H1 (cell line): ENCODE results near the gene NRM. TPM values are rescaled to one million over a fixed set of nuclear protein-coding genes. Genes with fewer than 3 reads are reported as not detected.
"Not testable (repeated sequence)": the region's sequence is repeated elsewhere in the genome, so short reads cannot be mapped to it uniquely, and the experiment has no call there.

ENCODE experiments used
- CTCF ChIA-PET: fragments of 300-600 bp; sonication (Branson Sonifier 250); formaldehyde crosslinking; loops from one replicate; lab custom pipeline; 2021; ENCODE audit not compliant: partially characterized antibody; lab: Charles Lee
- POLR2A ChIA-PET: fragments of 300-600 bp; sonication (Branson Sonifier 250); formaldehyde crosslinking; loops from one replicate; lab custom pipeline; 2021; ENCODE audit warnings: inconsistent platforms; ENCODE audit not compliant: partially characterized antibody; lab: Charles Lee
- DNase-seq, 2 experiments: peaks; one replicate each; pipeline versions ENCODE4 v3.0.0 to v3.0.0-alpha.2; 2010 to 2022; ENCODE audit warnings: low spot score in 2 of 2, low read depth in 1 of 2, mixed read lengths in 1 of 2
- FAIRE-seq: peaks from 2 replicates; lab custom pipeline; 2011; peaks lifted over from hg19 to GRCh38; lab: Jason Lieb, UNC
- H2AFZ ChIP-seq: 2 replicates; pipeline ENCODE4 v1.8.1; 2012; ENCODE audit warnings: low read length, inconsistent platforms
- H2AK5ac ChIP-seq: 2 replicates; pipeline ENCODE4 v1.6.1; 2013; ENCODE audit warnings: low read depth, low read length
- H2BK120ac ChIP-seq: replicated peaks from 2 replicates; pipeline ENCODE3; 2013; ENCODE audit warnings: low read depth, low read length, inconsistent platforms
- H2BK12ac ChIP-seq: 2 replicates; pipeline ENCODE4 v1.6.1; 2013; ENCODE audit warnings: low read depth, low read length
- H2BK15ac ChIP-seq: 2 replicates; pipeline ENCODE4 v1.6.1; 2013; ENCODE audit warnings: low read length
- H2BK20ac ChIP-seq: 2 replicates; pipeline ENCODE4 v1.6.1; 2013; ENCODE audit warnings: low read length
- H2BK5ac ChIP-seq: 2 replicates; pipeline ENCODE4 v1.6.1; 2013; ENCODE audit warnings: low read depth, low read length
- H3K14ac ChIP-seq: 2 replicates; pipeline ENCODE4 v1.6.1; 2013; ENCODE audit warnings: inconsistent platforms; ENCODE audit not compliant: insufficient read length
- H3K18ac ChIP-seq: 2 replicates; pipeline ENCODE4 v1.6.1; 2013; ENCODE audit warnings: low read length; ENCODE audit errors: extremely low read depth
- H3K23ac ChIP-seq: 2 replicates; pipeline ENCODE4 v1.6.1; 2013; ENCODE audit warnings: inconsistent platforms; ENCODE audit not compliant: insufficient read length
- H3K23me2 ChIP-seq: 2 replicates; pipeline ENCODE4 v1.6.1; 2013; ENCODE audit warnings: low read depth, low read length
- H3K27ac ChIP-seq: 2 replicates; pipeline ENCODE4 v1.6.1; 2011; ENCODE audit warnings: low read depth, low read length, inconsistent platforms
- H3K27me3 ChIP-seq, 4 experiments: replicated peaks in 1 of 4; 1 replicate in 1 of 4; 2 replicates in 3 of 4; pipeline versions ENCODE4 v1.6.1 to v1.8.1; 2011 to 2013; ENCODE audit warnings: low read length in 3 of 4, mild to moderate bottlenecking in 3 of 4, inconsistent platforms in 2 of 4, mixed read lengths in 2 of 4, moderate library complexity in 1 of 4; ENCODE audit not compliant: control insufficient read depth in 3 of 4, insufficient read depth in 3 of 4; ENCODE audit errors: extremely low read depth in 1 of 4
- H3K36me3 ChIP-seq, 4 experiments: 2 replicates each; pipeline versions ENCODE4 v1.6.1 to v1.8.1; 2011 to 2013; ENCODE audit warnings: mild to moderate bottlenecking in 4 of 4, low read length in 3 of 4, moderate library complexity in 2 of 4, control low read depth in 1 of 4, inconsistent platforms in 1 of 4; ENCODE audit not compliant: insufficient read depth in 4 of 4, control insufficient read depth in 2 of 4
- H3K4ac ChIP-seq: replicated peaks from 2 replicates; pipeline ENCODE3; 2013; ENCODE audit warnings: low read length, low read depth, mixed read lengths, inconsistent platforms; ENCODE audit not compliant: insufficient read length
- H3K4me1 ChIP-seq, 4 experiments: replicated peaks in 1 of 4; 1 replicate in 1 of 4; 2 replicates in 3 of 4; pipeline versions ENCODE4 v1.6.1 to v1.8.1; 2011 to 2013; ENCODE audit warnings: low read length in 3 of 4, inconsistent platforms in 2 of 4, mixed read lengths in 1 of 4; ENCODE audit not compliant: insufficient read depth in 4 of 4, control insufficient read depth in 3 of 4
- H3K4me2 ChIP-seq, 2 experiments: 2 replicates each; pipeline versions ENCODE4 v1.6.1 to v1.8.1; 2011 to 2013; ENCODE audit warnings: low read depth in 2 of 2, low read length in 2 of 2, control low read depth in 1 of 2, inconsistent platforms in 1 of 2, mild to moderate bottlenecking in 1 of 2; ENCODE audit not compliant: insufficient read depth in 1 of 2
- H3K4me3 ChIP-seq, 4 experiments: fragments of 200-600, 300-600 bp in 1 of 4; sonication (generic), shearing (Covaris generic), sonication (Bioruptor Twin) in 1 of 4; 2 replicates each; pipeline versions ENCODE4 v1.5.1 to v1.8.1; 2011 to 2016; ENCODE audit warnings: low read length in 4 of 4, low read depth in 3 of 4, control low read depth in 2 of 4, inconsistent platforms in 2 of 4, mild to moderate bottlenecking in 2 of 4, mixed read lengths in 1 of 4, moderate library complexity in 1 of 4; ENCODE audit not compliant: insufficient read depth in 2 of 4; ENCODE audit errors: extremely low read depth in 1 of 4
- H3K56ac ChIP-seq: replicated peaks from 2 replicates; pipeline ENCODE3; 2013; ENCODE audit warnings: low read depth, mild to moderate bottlenecking, mixed read lengths, low read length, inconsistent platforms; ENCODE audit not compliant: insufficient read length
- H3K79me1 ChIP-seq: 2 replicates; pipeline ENCODE4 v1.6.1; 2013; ENCODE audit warnings: low read depth, low read length, control low read depth
- H3K79me2 ChIP-seq, 2 experiments: 2 replicates each; pipeline versions ENCODE4 v1.6.1 to v1.8.1; 2012 to 2013; ENCODE audit warnings: low read length in 2 of 2, mild to moderate bottlenecking in 2 of 2, inconsistent platforms in 1 of 2; ENCODE audit not compliant: insufficient read depth in 2 of 2, control insufficient read depth in 1 of 2
- H3K9ac ChIP-seq, 4 experiments: replicated peaks in 1 of 4; 1 replicate in 1 of 4; 2 replicates in 3 of 4; pipeline versions ENCODE4 v1.6.1 to v1.8.1; 2011 to 2013; ENCODE audit warnings: low read depth in 3 of 4, low read length in 3 of 4, control low read depth in 2 of 4, mild to moderate bottlenecking in 2 of 4, moderate library complexity in 2 of 4, inconsistent platforms in 1 of 4; ENCODE audit errors: extremely low read depth in 1 of 4
- H3K9me3 ChIP-seq, 2 experiments: 2 replicates each; pipeline versions ENCODE4 v1.6.1 to v1.8.1; 2012 to 2013; ENCODE audit warnings: mild to moderate bottlenecking in 2 of 2, moderate library complexity in 2 of 2, control low read depth in 1 of 2, inconsistent platforms in 1 of 2, low read depth in 1 of 2, low read length in 1 of 2, mixed read lengths in 1 of 2; ENCODE audit not compliant: insufficient read depth in 2 of 2
- H4K20me1 ChIP-seq, 2 experiments: replicated peaks in 1 of 2; 2 replicates each; pipeline versions ENCODE3 to v1.8.1; 2011 to 2013; ENCODE audit warnings: inconsistent platforms in 2 of 2, low read length in 2 of 2, mild to moderate bottlenecking in 1 of 2; ENCODE audit not compliant: insufficient read depth in 2 of 2, control insufficient read depth in 1 of 2
- H4K5ac ChIP-seq: 2 replicates; pipeline ENCODE4 v1.6.1; 2013; ENCODE audit warnings: low read length, low read depth, mixed read lengths, inconsistent platforms; ENCODE audit not compliant: insufficient read length
- H4K8ac ChIP-seq: 2 replicates; pipeline ENCODE4 v1.8.0; 2013; ENCODE audit warnings: mild to moderate bottlenecking, moderate library complexity, low read length, inconsistent platforms; ENCODE audit not compliant: insufficient read depth; ENCODE audit errors: extremely low read depth
- H4K91ac ChIP-seq: replicated peaks from 2 replicates; pipeline ENCODE3; 2013; ENCODE audit warnings: low read length, mixed read lengths, inconsistent platforms; ENCODE audit not compliant: insufficient read length
- WGBS, 2 experiments: shearing (Covaris generic) in 1 of 2; methylation state at CpG; one replicate each; pipeline versions ENCODE4 v1.1.6 to v1.1.7; 2013 to 2015; ENCODE audit warnings: low lambda C conversion rate in 2 of 2, mixed read lengths in 2 of 2, inconsistent platforms in 1 of 2, low coverage in 1 of 2, missing lambda C conversion rate in 1 of 2; ENCODE audit not compliant: insufficient replicate concordance in 2 of 2, insufficient coverage in 1 of 2, insufficient read length in 1 of 2; ENCODE audit errors: extremely low coverage in 1 of 2, missing lambda C conversion rate in 1 of 2; 5-methylcytosine and 5-hydroxymethylcytosine counted together
- polyA plus RNA-seq, 7 experiments: library from polyadenylated mRNA; depleted of rRNA in 3 of 7; stranded (reverse) in 5 of 7; unstranded in 2 of 7; fragments of >200 nt in 5 of 7; fragments of 200-250 nt in 2 of 7; gene quantifications; 1 replicate in 5 of 7; 2 replicates in 1 of 7; 4 replicates in 1 of 7; pipeline versions ENCODE4 v1.2.1 to v1.2.3, GENCODE V29; 2011 to 2013; ENCODE audit warnings: missing spikeins in 2 of 7, mixed read lengths in 2 of 7
- total RNA-seq: library from RNA; stranded (reverse); fragmentation: NEBNext Ultra II Directional; extraction: Animal tissue kit (Norgen Biotek cat#: 25700); gene quantifications from 2 replicates; pipeline ENCODE4 v1.2.1, GENCODE V29; 2021

NRM gene
- total and polyA plus RNA-seq, 2 of the 8 experiments (the other 6 are each of a cell fraction or from before 2014, with no cell fraction given): 27.3 to 50.4 TPM

GRCh38 chr6:30657922-30658321, 32.9 kb downstream of the NRM start:
- not testable (repeated sequence) for H3K79me1 ChIP-seq, H3K4ac ChIP-seq, H3K9ac ChIP-seq, H2AK5ac ChIP-seq, H3K4me2 ChIP-seq, H3K56ac ChIP-seq, H4K20me1 ChIP-seq, H3K4me1 ChIP-seq, H2BK20ac ChIP-seq, H2BK12ac ChIP-seq, H3K23me2 ChIP-seq, H3K18ac ChIP-seq, H3K14ac ChIP-seq, H3K9me3 ChIP-seq, H4K8ac ChIP-seq, H2AFZ ChIP-seq, DNase-seq, H3K23ac ChIP-seq, H2BK5ac ChIP-seq, H3K79me2 ChIP-seq, H2BK15ac ChIP-seq, H3K27me3 ChIP-seq, H4K5ac ChIP-seq, H3K4me3 ChIP-seq, H2BK120ac ChIP-seq, FAIRE-seq, H3K27ac ChIP-seq, H4K91ac ChIP-seq
- CTCF ChIA-PET: interaction anchor here (0.7 to 3.3 kb wide), 3 partner anchors 9 to 480 kb away, joined by 3 to 12 read pairs (median 3); partner anchors contain the start of gene DHX16
- 94% methylated on average over 5 of the region's 5 CpGs; no CpG with 5 or more reads in 1 of the 2 experiments for WGBS, 2 experiments
- POLR2A ChIA-PET: interaction anchor here (0.6 to 1.9 kb wide), 6 partner anchors 9 to 171 kb away, joined by 3 to 6 read pairs (median 4); no protein-coding TSS in a partner anchor
- peaks cover 21 to 73% (median 68%) of the 10 kb centered on the region in 4 experiments for H3K36me3 ChIP-seq
